ENCODE data around the gene TRIM45.

- no peak for TF ChIP-seq MAZ (IDR thresholded peaks at IDR 0.05; ENCODE audit: borderline replicate concordance, low read depth, low read length)
- no peak for TF ChIP-seq CTCF (conservative IDR thresholded peaks at IDR 0.05; ENCODE audit: low read depth, low read length)
- no peak for TF ChIP-seq MXI1 (IDR thresholded peaks at IDR 0.05; ENCODE audit: borderline replicate concordance, low read depth, low read length)
- no peak for TF ChIP-seq CEBPB (IDR thresholded peaks at IDR 0.05; ENCODE audit: low read depth, low read length)
- TF ChIP-seq POLR2A (IDR thresholded peaks at IDR 0.05; ENCODE audit: low read depth, low read length): no peak
- no peak for TF ChIP-seq NFE2L2 (IDR thresholded peaks at IDR 0.05; ENCODE audit: low read depth, low read length)
- no peak for TF ChIP-seq SMC3 (IDR thresholded peaks at IDR 0.05; ENCODE audit: low read depth, low read length)
These were observed 40.3 kb upstream of the TRIM45 start for GRCh38 chr1:117161887-117162286.

Data from IMR-90 (cell line).